LNCAP (cell line): ENCODE measurements around the gene RMDN2.

ENCODE experiments used
- CTCF ChIP-seq: fragments of 450-650 bp; IDR thresholded peaks from 2 replicates; pipeline ENCODE4 v1.5.1; 2017; ENCODE audit warnings: mild to moderate bottlenecking

RMDN2 gene

GRCh38 chr2:38064801-38065501 lies 139.9 kb downstream of the RMDN2 start:
- TF ChIP-seq CTCF, result no peak

- TF ChIP-seq CTCF, result no peak
Measured at GRCh38 chr2:38065502-38066135, 140.5 kb downstream of the RMDN2 start.

- TF ChIP-seq CTCF, result no peak
Measured at GRCh38 chr2:38066421-38067115, 141.5 kb downstream of the RMDN2 start.
